Measurements from ENCODE around the gene ITSN1.

The ITSN1 gene

DNA sequence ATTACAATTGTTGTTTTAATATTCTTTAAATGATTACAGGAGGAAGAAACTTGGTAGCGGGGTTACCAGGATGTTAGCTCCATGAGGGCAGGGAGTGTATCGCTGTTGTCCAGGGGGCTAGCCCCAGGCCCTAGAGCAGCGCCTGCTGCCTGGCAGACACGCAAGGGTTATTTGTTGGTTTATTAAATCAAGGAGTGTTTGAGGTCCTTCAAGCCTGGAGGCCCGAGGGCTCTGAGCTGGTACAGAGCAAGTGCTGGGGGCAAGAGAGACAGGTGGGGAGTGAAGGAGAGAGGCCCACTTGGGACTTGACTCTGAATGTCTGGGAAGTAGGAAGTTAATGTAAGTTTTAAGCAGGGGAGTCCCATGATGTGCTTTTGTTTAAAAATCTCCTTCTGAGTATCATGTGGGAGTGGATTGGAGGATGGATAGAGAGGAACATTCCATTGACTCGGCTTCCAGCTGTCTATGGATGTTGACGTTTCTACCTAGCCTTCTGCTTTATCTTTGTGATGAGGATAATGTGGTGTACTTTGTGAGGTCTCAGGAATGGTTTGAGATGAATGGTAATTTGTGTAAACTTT, 8.7 kb downstream of the ITSN1 start:
- Histone ChIP-seq H3K4me3 (ENCODE audit: insufficient read depth, low read depth, low read length, poor library complexity, severe bottlenecking) (no peak overlapping the region), H3K36me3 (ENCODE audit: control insufficient read depth, insufficient read depth, low read length) (no peaks in the 10 kb centered on the region), H3K4me1 (ENCODE audit: control insufficient read depth, insufficient read depth, low read length, poor library complexity, severe bottlenecking) (no peaks in the 10 kb centered on the region), H3K9me3 (ENCODE audit: control insufficient read depth, low read length) (no peaks in the 10 kb centered on the region), H3K27ac (ENCODE audit: insufficient read depth, low read length, poor library complexity, severe bottlenecking) (no peak overlapping the region), H3K27me3 (replicated peaks; ENCODE audit: control insufficient read depth, insufficient read depth, low read length, poor library complexity, severe bottlenecking) (no peaks in the 10 kb centered on the region)
- no peak for DNase-seq

DNA sequence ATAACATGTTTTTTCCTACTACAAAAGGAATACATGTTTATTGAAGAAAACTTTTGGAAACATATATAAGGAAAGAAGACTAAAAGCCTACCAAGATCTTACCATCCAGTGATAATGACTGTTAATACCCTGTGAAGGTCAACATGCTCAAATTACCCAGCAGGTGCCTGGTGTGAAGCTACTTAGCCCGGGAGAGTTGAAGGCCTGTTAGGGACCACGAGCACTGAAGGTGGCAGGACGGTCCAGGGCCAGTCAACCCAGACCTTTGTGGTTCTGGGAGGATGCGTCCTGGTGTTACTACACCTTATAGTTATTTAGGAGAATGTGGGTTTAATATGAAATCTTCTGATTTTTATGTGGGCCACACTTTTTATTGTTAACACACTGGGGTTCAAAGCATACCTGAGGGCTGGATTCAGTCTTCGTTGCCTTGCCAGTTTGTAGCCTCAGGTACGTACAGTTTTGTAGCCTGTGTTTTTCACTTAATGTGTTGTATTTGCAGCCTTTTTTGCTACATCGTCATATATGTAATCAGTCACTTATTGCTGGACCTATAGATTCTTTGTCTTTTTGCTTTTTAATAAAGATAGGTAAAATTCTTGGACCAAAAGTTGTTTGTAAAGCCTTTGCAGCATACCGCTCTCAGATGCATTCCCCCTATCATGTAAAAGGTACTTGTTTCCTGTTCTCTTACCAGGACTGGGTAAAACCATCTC, 9.8 kb downstream of the ITSN1 start:
- H3K27me3 ChIP-seq (replicated peaks; ENCODE audit: control insufficient read depth, insufficient read depth, low read length, poor library complexity, severe bottlenecking): no peaks in the 10 kb centered on the region
- no peaks in the 10 kb centered on the region for H3K9me3 ChIP-seq (ENCODE audit: control insufficient read depth, low read length)
- no peak for DNase-seq
- no peak overlapping the region for H3K27ac ChIP-seq (ENCODE audit: insufficient read depth, low read length, poor library complexity, severe bottlenecking)
- no peaks in the 10 kb centered on the region for H3K4me1 ChIP-seq (ENCODE audit: control insufficient read depth, insufficient read depth, low read length, poor library complexity, severe bottlenecking)
- H3K36me3 ChIP-seq (ENCODE audit: control insufficient read depth, insufficient read depth, low read length): no peaks in the 10 kb centered on the region
- H3K4me3 ChIP-seq (ENCODE audit: insufficient read depth, low read depth, low read length, poor library complexity, severe bottlenecking): no peak overlapping the region

- no peak overlapping the region for H3K4me3 ChIP-seq (ENCODE audit: insufficient read depth, low read depth, low read length, poor library complexity, severe bottlenecking)
- no peak overlapping the region for H3K27ac ChIP-seq (ENCODE audit: insufficient read depth, low read length, poor library complexity, severe bottlenecking)
- no peaks in the 10 kb centered on the region for H3K36me3 ChIP-seq (ENCODE audit: control insufficient read depth, insufficient read depth, low read length)
- H3K27me3 ChIP-seq (replicated peaks; ENCODE audit: control insufficient read depth, insufficient read depth, low read length, poor library complexity, severe bottlenecking): no peaks in the 10 kb centered on the region
- H3K9me3 ChIP-seq (ENCODE audit: control insufficient read depth, low read length): no peaks in the 10 kb centered on the region
- no peaks in the 10 kb centered on the region for H3K4me1 ChIP-seq (ENCODE audit: control insufficient read depth, insufficient read depth, low read length, poor library complexity, severe bottlenecking)
- DNase-seq: no peak
Observed at GRCh38 chr21:33654412-33654811, 12.1 kb downstream of the ITSN1 start.

GRCh38 chr21:33655588-33656221, 13.4 kb downstream of the ITSN1 start:
- Histone ChIP-seq H3K4me3 (ENCODE audit: insufficient read depth, low read depth, low read length, poor library complexity, severe bottlenecking) (no peak overlapping the region), H3K27me3 (replicated peaks; ENCODE audit: control insufficient read depth, insufficient read depth, low read length, poor library complexity, severe bottlenecking) (no peaks in the 10 kb centered on the region), H3K36me3 (ENCODE audit: control insufficient read depth, insufficient read depth, low read length) (no peaks in the 10 kb centered on the region), H3K27ac (ENCODE audit: insufficient read depth, low read length, poor library complexity, severe bottlenecking) (no peak overlapping the region), H3K9me3 (ENCODE audit: control insufficient read depth, low read length) (no peaks in the 10 kb centered on the region), H3K4me1 (ENCODE audit: control insufficient read depth, insufficient read depth, low read length, poor library complexity, severe bottlenecking) (no peaks in the 10 kb centered on the region)
- no peak for DNase-seq

DNA sequence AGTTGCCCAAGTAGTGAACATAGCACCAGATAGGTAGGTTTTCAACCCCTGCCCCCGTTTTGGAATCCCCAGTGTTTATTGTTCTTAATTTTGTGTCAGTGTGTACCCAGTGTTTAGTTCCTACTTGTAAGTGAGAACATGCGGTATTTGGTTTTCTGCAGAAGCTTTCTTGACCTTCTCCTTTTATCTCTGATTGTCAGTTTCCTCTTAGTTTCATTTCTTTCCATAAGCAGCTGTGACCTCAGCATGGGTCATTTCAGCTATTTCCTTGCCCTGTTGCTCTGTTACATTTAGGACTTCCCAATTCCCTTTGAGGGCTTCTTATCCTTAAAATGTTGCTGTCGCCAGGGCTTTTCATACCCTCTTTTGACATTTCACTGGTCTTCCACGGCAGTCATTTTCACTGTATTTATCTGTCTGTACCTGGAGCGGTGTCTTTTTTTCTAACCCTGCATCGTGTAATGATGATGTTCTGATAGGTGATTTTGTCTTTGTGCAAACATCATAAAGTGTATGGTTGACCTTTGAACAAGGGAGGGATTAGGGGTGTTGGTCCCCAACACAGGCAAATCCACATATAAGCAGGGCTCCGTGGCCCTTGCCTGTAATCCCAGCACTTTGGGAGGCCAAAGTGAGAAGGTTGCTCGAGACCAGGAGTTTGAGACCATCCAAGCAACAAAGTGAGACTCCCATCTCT, 15.0 kb downstream of the ITSN1 start:
- no peaks in the 10 kb centered on the region for H3K36me3 ChIP-seq (ENCODE audit: control insufficient read depth, insufficient read depth, low read length)
- no peak for DNase-seq
- H3K27me3 ChIP-seq (replicated peaks; ENCODE audit: control insufficient read depth, insufficient read depth, low read length, poor library complexity, severe bottlenecking): no peaks in the 10 kb centered on the region
- H3K9me3 ChIP-seq (ENCODE audit: control insufficient read depth, low read length): no peaks in the 10 kb centered on the region
- H3K4me1 ChIP-seq (ENCODE audit: control insufficient read depth, insufficient read depth, low read length, poor library complexity, severe bottlenecking): no peaks in the 10 kb centered on the region
- no peak overlapping the region for H3K27ac ChIP-seq (ENCODE audit: insufficient read depth, low read length, poor library complexity, severe bottlenecking)
- no peak overlapping the region for H3K4me3 ChIP-seq (ENCODE audit: insufficient read depth, low read depth, low read length, poor library complexity, severe bottlenecking)

GRCh38 chr21:33658919-33659567, 16.7 kb downstream of the ITSN1 start:
- H3K4me3 ChIP-seq (ENCODE audit: insufficient read depth, low read depth, low read length, poor library complexity, severe bottlenecking): no peak overlapping the region
- no peaks in the 10 kb centered on the region for H3K9me3 ChIP-seq (ENCODE audit: control insufficient read depth, low read length)
- no peak overlapping the region for H3K27ac ChIP-seq (ENCODE audit: insufficient read depth, low read length, poor library complexity, severe bottlenecking)
- H3K27me3 ChIP-seq (replicated peaks; ENCODE audit: control insufficient read depth, insufficient read depth, low read length, poor library complexity, severe bottlenecking): no peaks in the 10 kb centered on the region
- no peak for DNase-seq
- no peaks in the 10 kb centered on the region for H3K36me3 ChIP-seq (ENCODE audit: control insufficient read depth, insufficient read depth, low read length)
- no peaks in the 10 kb centered on the region for H3K4me1 ChIP-seq (ENCODE audit: control insufficient read depth, insufficient read depth, low read length, poor library complexity, severe bottlenecking)

GRCh38 chr21:33659568-33659949, 17.3 kb downstream of the ITSN1 start:
- Histone ChIP-seq H3K4me3 (ENCODE audit: insufficient read depth, low read depth, low read length, poor library complexity, severe bottlenecking) (no peak overlapping the region), H3K27ac (ENCODE audit: insufficient read depth, low read length, poor library complexity, severe bottlenecking) (no peak overlapping the region), H3K36me3 (ENCODE audit: control insufficient read depth, insufficient read depth, low read length) (no peaks in the 10 kb centered on the region), H3K27me3 (replicated peaks; ENCODE audit: control insufficient read depth, insufficient read depth, low read length, poor library complexity, severe bottlenecking) (no peaks in the 10 kb centered on the region), H3K9me3 (ENCODE audit: control insufficient read depth, low read length) (no peaks in the 10 kb centered on the region), H3K4me1 (ENCODE audit: control insufficient read depth, insufficient read depth, low read length, poor library complexity, severe bottlenecking) (no peaks in the 10 kb centered on the region)
- no peak for DNase-seq

DNA sequence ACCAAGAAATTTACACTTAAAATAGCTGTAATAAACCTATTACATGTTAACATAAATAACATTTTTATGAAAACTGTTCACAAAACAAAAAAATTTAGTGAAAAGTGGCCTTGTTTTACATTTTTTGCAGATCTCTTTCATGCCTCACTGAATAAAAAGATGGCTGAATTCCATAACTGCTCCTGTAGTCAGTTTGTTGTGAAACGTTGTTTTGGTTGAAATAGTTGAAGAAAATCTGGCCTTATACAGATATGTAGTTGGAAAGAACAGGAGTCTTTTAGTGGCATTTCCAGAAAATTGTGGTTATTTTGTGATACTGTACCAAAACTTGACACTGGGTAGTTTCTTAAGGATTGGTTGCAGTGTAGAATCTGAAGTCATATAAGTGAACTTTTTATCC, 18.1 kb downstream of the ITSN1 start:
- Histone ChIP-seq H3K4me1 (ENCODE audit: control insufficient read depth, insufficient read depth, low read length, poor library complexity, severe bottlenecking) (no peaks in the 10 kb centered on the region), H3K36me3 (ENCODE audit: control insufficient read depth, insufficient read depth, low read length) (no peaks in the 10 kb centered on the region), H3K4me3 (ENCODE audit: insufficient read depth, low read depth, low read length, poor library complexity, severe bottlenecking) (no peak overlapping the region), H3K27me3 (replicated peaks; ENCODE audit: control insufficient read depth, insufficient read depth, low read length, poor library complexity, severe bottlenecking) (no peaks in the 10 kb centered on the region), H3K9me3 (ENCODE audit: control insufficient read depth, low read length) (no peaks in the 10 kb centered on the region), H3K27ac (ENCODE audit: insufficient read depth, low read length, poor library complexity, severe bottlenecking) (no peak overlapping the region)
- DNase-seq: no peak

DNA sequence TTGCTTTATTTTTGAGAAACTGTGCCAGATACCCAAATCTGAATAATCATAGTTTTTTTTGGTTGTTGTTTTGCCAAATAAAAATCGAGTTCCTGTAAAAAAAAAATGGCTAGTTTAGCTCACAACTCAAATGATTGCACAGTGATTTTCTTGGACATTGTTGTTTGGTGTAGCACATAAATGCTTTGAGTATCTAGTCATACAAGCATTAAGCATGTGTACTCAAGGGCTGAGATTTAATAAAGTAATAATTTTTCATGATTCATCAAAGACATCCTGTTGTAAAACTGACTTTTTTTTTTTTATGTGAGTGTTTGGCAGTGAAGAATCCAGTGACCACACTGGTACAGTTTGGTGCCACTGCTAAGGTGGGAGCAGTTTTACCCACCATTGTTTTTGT, 18.8 kb downstream of the ITSN1 start:
- no peak overlapping the region for H3K27ac ChIP-seq (ENCODE audit: insufficient read depth, low read length, poor library complexity, severe bottlenecking)
- H3K27me3 ChIP-seq (replicated peaks; ENCODE audit: control insufficient read depth, insufficient read depth, low read length, poor library complexity, severe bottlenecking): no peaks in the 10 kb centered on the region
- H3K9me3 ChIP-seq (ENCODE audit: control insufficient read depth, low read length): no peaks in the 10 kb centered on the region
- no peaks in the 10 kb centered on the region for H3K36me3 ChIP-seq (ENCODE audit: control insufficient read depth, insufficient read depth, low read length)
- no peak overlapping the region for H3K4me3 ChIP-seq (ENCODE audit: insufficient read depth, low read depth, low read length, poor library complexity, severe bottlenecking)
- no peaks in the 10 kb centered on the region for H3K4me1 ChIP-seq (ENCODE audit: control insufficient read depth, insufficient read depth, low read length, poor library complexity, severe bottlenecking)
- DNase-seq: no peak
